Measurements from ENCODE around the gene CCDC12.

CCDC12 gene

DNA sequence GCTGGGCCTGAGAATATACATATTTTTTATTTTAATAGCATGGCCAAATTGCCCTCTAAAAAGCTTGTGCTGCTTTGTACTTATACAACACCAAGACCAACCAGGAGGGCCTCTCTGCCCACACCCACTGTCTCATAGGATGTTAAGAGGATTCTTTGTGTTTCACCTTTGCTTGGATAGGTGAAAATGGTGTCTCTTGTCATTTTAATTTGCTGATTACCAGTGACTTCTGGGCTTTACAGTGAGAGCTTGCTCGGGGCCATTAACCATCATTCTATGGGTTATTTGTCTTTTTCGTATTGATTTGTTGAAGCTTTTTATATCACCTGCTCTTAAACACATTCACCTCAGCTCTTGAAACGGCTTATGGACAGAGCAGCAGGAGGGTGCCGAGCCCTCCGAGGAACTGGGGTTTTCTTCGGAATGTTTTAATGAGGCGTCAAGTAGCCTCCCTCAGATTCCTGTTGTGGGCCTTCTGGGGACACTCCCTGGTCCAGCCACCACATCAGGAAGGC, 88.5 kb downstream of the CCDC12 start:
- H3K4me1 ChIP-seq (ENCODE audit: control insufficient read depth in 1 of 2, insufficient read depth in 2 of 2, low read length in 2 of 2), result peaks cover 9 to 13% of the 10 kb centered on the region in 2 donors
- no peaks in the 10 kb centered on the region for H3K36me3 ChIP-seq (ENCODE audit: control insufficient read depth in 1 of 2, insufficient read depth in 2 of 2, low read length in 2 of 2)
- no peaks in the 10 kb centered on the region for H3K9me3 ChIP-seq (ENCODE audit: control insufficient read depth in 1 of 2, low read length in 2 of 2)
- H3K27ac ChIP-seq (ENCODE audit: low read depth, low read length), result no peak overlapping the region
- H3K9ac ChIP-seq (ENCODE audit: low read depth in 1 of 2, low read length in 2 of 2), result no peak overlapping the region
- H3K4me3 ChIP-seq (ENCODE audit: low read depth in 1 of 2, low read length in 2 of 2), result no peak overlapping the region
- peaks cover 41 to 48% of the 10 kb centered on the region in 2 donors for H3K27me3 ChIP-seq (ENCODE audit: control insufficient read depth in 1 of 2, insufficient read depth in 2 of 2, low read length in 2 of 2)

GRCh38 chr3:46885612-46886011, 90.9 kb downstream of the CCDC12 start:
- H3K27ac ChIP-seq (ENCODE audit: low read depth, low read length), result no peak overlapping the region
- peaks cover 33 to 38% of the 10 kb centered on the region in 2 donors for H3K27me3 ChIP-seq (ENCODE audit: control insufficient read depth in 1 of 2, insufficient read depth in 2 of 2, low read length in 2 of 2)
- H3K4me1 ChIP-seq (ENCODE audit: control insufficient read depth in 1 of 2, insufficient read depth in 2 of 2, low read length in 2 of 2), result peaks cover 0 to 5% of the 10 kb centered on the region in 2 donors
- H3K9ac ChIP-seq (ENCODE audit: low read depth in 1 of 2, low read length in 2 of 2), result no peak overlapping the region
- H3K36me3 ChIP-seq (ENCODE audit: control insufficient read depth in 1 of 2, insufficient read depth in 2 of 2, low read length in 2 of 2), result no peaks in the 10 kb centered on the region
- H3K9me3 ChIP-seq (ENCODE audit: control insufficient read depth in 1 of 2, low read length in 2 of 2), result no peaks in the 10 kb centered on the region
- no peak overlapping the region for H3K4me3 ChIP-seq (ENCODE audit: low read depth in 1 of 2, low read length in 2 of 2)

GRCh38 chr3:46884929-46885328, 91.6 kb downstream of the CCDC12 start:
- Histone ChIP-seq H3K9ac (ENCODE audit: low read depth in 1 of 2, low read length in 2 of 2) (no peak overlapping the region), H3K36me3 (ENCODE audit: control insufficient read depth in 1 of 2, insufficient read depth in 2 of 2, low read length in 2 of 2) (no peaks in the 10 kb centered on the region), H3K27me3 (ENCODE audit: control insufficient read depth in 1 of 2, insufficient read depth in 2 of 2, low read length in 2 of 2) (peaks cover 37 to 43% of the 10 kb centered on the region in 2 donors), H3K4me3 (ENCODE audit: low read depth in 1 of 2, low read length in 2 of 2) (no peak overlapping the region), H3K4me1 (ENCODE audit: control insufficient read depth in 1 of 2, insufficient read depth in 2 of 2, low read length in 2 of 2) (peaks cover 0 to 5% of the 10 kb centered on the region in 2 donors), H3K27ac (ENCODE audit: low read depth, low read length) (no peak overlapping the region), H3K9me3 (ENCODE audit: control insufficient read depth in 1 of 2, low read length in 2 of 2) (no peaks in the 10 kb centered on the region)

DNA sequence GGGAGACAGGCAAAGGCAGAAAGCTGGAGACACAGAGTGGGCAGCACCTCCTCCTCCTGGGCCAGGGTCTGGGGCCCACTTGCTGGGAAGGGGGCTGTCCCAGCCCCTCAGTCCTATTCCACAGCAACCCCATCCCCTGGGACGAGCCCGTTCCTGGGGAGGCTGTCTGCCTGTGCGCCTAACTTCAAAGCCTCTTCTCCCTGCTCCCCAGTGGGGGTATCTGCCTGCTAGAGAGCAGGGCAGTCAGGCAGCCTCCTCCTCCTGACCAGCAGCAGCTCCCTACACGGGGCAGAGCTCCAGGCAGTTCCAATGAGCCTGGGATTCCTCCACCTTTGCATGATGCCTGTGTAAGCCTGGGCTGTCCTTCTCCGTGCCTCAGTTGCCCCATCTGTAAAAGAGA, 92.1 kb downstream of the CCDC12 start:
- H3K4me3 ChIP-seq (ENCODE audit: low read depth in 1 of 2, low read length in 2 of 2), result no peak overlapping the region
- no peak overlapping the region for H3K27ac ChIP-seq (ENCODE audit: low read depth, low read length)
- H3K9me3 ChIP-seq (ENCODE audit: control insufficient read depth in 1 of 2, low read length in 2 of 2), result no peaks in the 10 kb centered on the region
- peaks cover 0 to 2% of the 10 kb centered on the region in 2 donors for H3K4me1 ChIP-seq (ENCODE audit: control insufficient read depth in 1 of 2, insufficient read depth in 2 of 2, low read length in 2 of 2)
- no peaks in the 10 kb centered on the region for H3K36me3 ChIP-seq (ENCODE audit: control insufficient read depth in 1 of 2, insufficient read depth in 2 of 2, low read length in 2 of 2)
- no peak overlapping the region for H3K9ac ChIP-seq (ENCODE audit: low read depth in 1 of 2, low read length in 2 of 2)
- peaks cover 39 to 43% of the 10 kb centered on the region in 2 donors for H3K27me3 ChIP-seq (ENCODE audit: control insufficient read depth in 1 of 2, insufficient read depth in 2 of 2, low read length in 2 of 2)

GRCh38 chr3:46883830-46884185, 92.7 kb downstream of the CCDC12 start:
- Histone ChIP-seq H3K9ac (ENCODE audit: low read depth in 1 of 2, low read length in 2 of 2) (no peak overlapping the region), H3K27me3 (ENCODE audit: control insufficient read depth in 1 of 2, insufficient read depth in 2 of 2, low read length in 2 of 2) (peaks cover 39 to 43% of the 10 kb centered on the region in 2 donors), H3K36me3 (ENCODE audit: control insufficient read depth in 1 of 2, insufficient read depth in 2 of 2, low read length in 2 of 2) (no peaks in the 10 kb centered on the region), H3K4me3 (ENCODE audit: low read depth in 1 of 2, low read length in 2 of 2) (no peak overlapping the region), H3K9me3 (ENCODE audit: control insufficient read depth in 1 of 2, low read length in 2 of 2) (no peaks in the 10 kb centered on the region), H3K4me1 (ENCODE audit: control insufficient read depth in 1 of 2, insufficient read depth in 2 of 2, low read length in 2 of 2) (peaks cover 0 to 2% of the 10 kb centered on the region in 2 donors), H3K27ac (ENCODE audit: low read depth, low read length) (no peak overlapping the region)

GRCh38 chr3:46883054-46883829, 93.3 kb downstream of the CCDC12 start:
- H3K9ac ChIP-seq (ENCODE audit: low read depth in 1 of 2, low read length in 2 of 2), result no peak overlapping the region

GRCh38 chr3:46882377-46883053, 94.0 kb downstream of the CCDC12 start:
- Histone ChIP-seq H3K9ac (ENCODE audit: low read depth in 1 of 2, low read length in 2 of 2) (no peak overlapping the region), H3K9me3 (ENCODE audit: control insufficient read depth in 1 of 2, low read length in 2 of 2) (no peaks in the 10 kb centered on the region), H3K36me3 (ENCODE audit: control insufficient read depth in 1 of 2, insufficient read depth in 2 of 2, low read length in 2 of 2) (no peaks in the 10 kb centered on the region), H3K4me3 (ENCODE audit: low read depth in 1 of 2, low read length in 2 of 2) (peak overlapping the region; percentile 55 to 61), H3K4me1 (ENCODE audit: control insufficient read depth in 1 of 2, insufficient read depth in 2 of 2, low read length in 2 of 2) (peaks cover 0 to 2% of the 10 kb centered on the region in 2 donors), H3K27ac (ENCODE audit: low read depth, low read length) (peak overlapping the region; percentile 66), H3K27me3 (ENCODE audit: control insufficient read depth in 1 of 2, insufficient read depth in 2 of 2, low read length in 2 of 2) (peaks cover 39 to 43% of the 10 kb centered on the region in 2 donors)

More at GRCh38 chr3:46883054-46883829, 93.3 kb downstream of the CCDC12 start:
- Histone ChIP-seq H3K9me3 (ENCODE audit: control insufficient read depth in 1 of 2, low read length in 2 of 2) (no peaks in the 10 kb centered on the region), H3K4me1 (ENCODE audit: control insufficient read depth in 1 of 2, insufficient read depth in 2 of 2, low read length in 2 of 2) (peaks cover 0 to 2% of the 10 kb centered on the region in 2 donors), H3K27ac (ENCODE audit: low read depth, low read length) (no peak overlapping the region), H3K27me3 (ENCODE audit: control insufficient read depth in 1 of 2, insufficient read depth in 2 of 2, low read length in 2 of 2) (peaks cover 39 to 43% of the 10 kb centered on the region in 2 donors), H3K4me3 (ENCODE audit: low read depth in 1 of 2, low read length in 2 of 2) (peak overlapping the region; percentile 55 to 61), H3K36me3 (ENCODE audit: control insufficient read depth in 1 of 2, insufficient read depth in 2 of 2, low read length in 2 of 2) (no peaks in the 10 kb centered on the region)

GRCh38 chr3:46881596-46882376, 94.8 kb downstream of the CCDC12 start:
- H3K27me3 ChIP-seq (ENCODE audit: control insufficient read depth in 1 of 2, insufficient read depth in 2 of 2, low read length in 2 of 2), result peaks cover 39 to 43% of the 10 kb centered on the region in 2 donors
- no peak overlapping the region for H3K9ac ChIP-seq (ENCODE audit: low read depth in 1 of 2, low read length in 2 of 2)
- H3K4me1 ChIP-seq (ENCODE audit: control insufficient read depth in 1 of 2, insufficient read depth in 2 of 2, low read length in 2 of 2), result peaks cover 0 to 2% of the 10 kb centered on the region in 2 donors
- no peaks in the 10 kb centered on the region for H3K9me3 ChIP-seq (ENCODE audit: control insufficient read depth in 1 of 2, low read length in 2 of 2)
- peak overlapping the region; percentile 66 for H3K27ac ChIP-seq (ENCODE audit: low read depth, low read length)
- H3K4me3 ChIP-seq (ENCODE audit: low read depth in 1 of 2, low read length in 2 of 2), result peak overlapping the region in 1 of 2 donors; percentile 61
- H3K36me3 ChIP-seq (ENCODE audit: control insufficient read depth in 1 of 2, insufficient read depth in 2 of 2, low read length in 2 of 2), result no peaks in the 10 kb centered on the region

- Histone ChIP-seq H3K9me3 (ENCODE audit: control insufficient read depth in 1 of 2, low read length in 2 of 2) (no peaks in the 10 kb centered on the region), H3K27ac (ENCODE audit: low read depth, low read length) (peak overlapping the region; percentile 44), H3K4me3 (ENCODE audit: low read depth in 1 of 2, low read length in 2 of 2) (no peak overlapping the region), H3K27me3 (ENCODE audit: control insufficient read depth in 1 of 2, insufficient read depth in 2 of 2, low read length in 2 of 2) (peaks cover 39 to 41% of the 10 kb centered on the region in 2 donors), H3K9ac (ENCODE audit: low read depth in 1 of 2, low read length in 2 of 2) (no peak overlapping the region), H3K36me3 (ENCODE audit: control insufficient read depth in 1 of 2, insufficient read depth in 2 of 2, low read length in 2 of 2) (no peaks in the 10 kb centered on the region), H3K4me1 (ENCODE audit: control insufficient read depth in 1 of 2, insufficient read depth in 2 of 2, low read length in 2 of 2) (peaks cover 0 to 2% of the 10 kb centered on the region in 2 donors)
These were observed 95.5 kb downstream of the CCDC12 start for GRCh38 chr3:46880884-46881595.

Measured in duodenal mucosa (tissue), 2 donors.